Activated CD4-positive, alpha-beta memory T cell treated with anti-CD3 and anti-CD28 coated beads for 36 hours (primary cell): ENCODE data around the gene GLYAT. TPM values are rescaled to one million over a fixed set of nuclear protein-coding genes. Genes with fewer than 3 reads are reported as not detected.

Source experiments
- CTCF ChIA-PET: fragments of 350-600 bp; sonication (Branson Sonifier 250); formaldehyde crosslinking; loops from one replicate; lab custom pipeline; 2021; ENCODE audit warnings: antibody characterized with exemption, inconsistent platforms; lab: Charles Lee
- POLR2A ChIA-PET: fragments of 350-600 bp; sonication (Branson Sonifier 250); formaldehyde crosslinking; loops from one replicate; lab custom pipeline; 2021; ENCODE audit warnings: antibody characterized with exemption; lab: Charles Lee
- DNase-seq: peaks from one replicate; pipeline ENCODE4 v3.0.0-alpha.2; 2020
- H3K27ac Mint-ChIP-seq: one replicate; pipeline ENCODE4 v1.8.0; 2021; ENCODE audit warnings: mixed read lengths
- H3K27me3 Mint-ChIP-seq: one replicate; pipeline ENCODE4 v1.8.0; 2021; ENCODE audit warnings: mixed read lengths
- H3K36me3 Mint-ChIP-seq: one replicate; pipeline ENCODE4 v1.8.0; 2021; ENCODE audit warnings: mixed read lengths
- H3K4me1 Mint-ChIP-seq: one replicate; pipeline ENCODE4 v1.8.0; 2021; ENCODE audit warnings: low read depth, mixed read lengths
- H3K4me3 Mint-ChIP-seq: one replicate; pipeline ENCODE4 v1.8.0; 2021; ENCODE audit warnings: mild to moderate bottlenecking, mixed read lengths
- H3K9me3 Mint-ChIP-seq: one replicate; pipeline ENCODE4 v1.8.0; 2021; ENCODE audit warnings: mixed read lengths
- intact Hi-C: fragments of 100-400 bp; cut with micrococcal nuclease; formaldehyde crosslinking; loops from one replicate; pipeline ENCODE4 v1.15.1; 2023
- total RNA-seq, 2 experiments: library from RNA; stranded (reverse); gene quantifications; one replicate each; pipeline ENCODE4 v1.2.3, GENCODE V29; 2021

GLYAT gene
- total RNA-seq, 2 experiments from 2014 or later, result not detected

DNA sequence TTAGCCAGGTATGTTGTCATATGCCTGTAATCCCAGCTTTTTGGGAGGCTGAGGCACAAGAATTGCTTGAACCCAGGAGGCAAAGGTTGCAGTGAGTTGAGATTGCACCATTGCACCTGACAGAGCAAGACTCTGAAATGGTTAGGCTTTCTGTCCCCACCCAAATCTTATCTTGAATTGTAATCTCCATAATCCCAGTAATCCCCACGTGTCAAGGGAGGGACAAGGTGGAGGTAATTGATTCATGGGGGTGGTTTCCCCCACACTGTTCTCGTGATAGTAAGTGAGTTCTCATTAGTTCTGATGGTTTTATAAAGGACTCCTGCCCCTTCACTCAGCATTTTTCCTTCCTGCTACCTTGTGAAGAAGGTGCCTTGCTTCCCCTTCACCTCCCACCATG is 37.6 kb upstream of the GLYAT start:
- DNase-seq, result no peak
- intact Hi-C loops, result no loop called here
- ChIA-PET POLR2A (no interaction called here), CTCF (no interaction called here)
- Mint-ChIP-seq H3K4me1 (peaks cover 6% of the 10 kb centered on the region), H3K27ac (no peak overlapping the region), H3K9me3 (no peaks in the 10 kb centered on the region), H3K27me3 (peaks cover 22% of the 10 kb centered on the region), H3K36me3 (no peaks in the 10 kb centered on the region), H3K4me3 (no peak overlapping the region)

GRCh38 chr11:58768137-58768536 is 36.4 kb upstream of the GLYAT start:
- Mint-ChIP-seq H3K27ac (no peak overlapping the region), H3K4me3 (no peak overlapping the region), H3K36me3 (no peaks in the 10 kb centered on the region), H3K9me3 (no peaks in the 10 kb centered on the region), H3K4me1 (peaks cover 6% of the 10 kb centered on the region), H3K27me3 (peaks cover 20% of the 10 kb centered on the region)
- POLR2A ChIA-PET, result no interaction called here
- no peak for DNase-seq
- CTCF ChIA-PET, result interaction anchor here (0.6 kb wide), 1 partner anchor 8 kb away, joined by 3 read pairs; no protein-coding TSS in a partner anchor
- intact Hi-C loops, result no loop called here

DNA sequence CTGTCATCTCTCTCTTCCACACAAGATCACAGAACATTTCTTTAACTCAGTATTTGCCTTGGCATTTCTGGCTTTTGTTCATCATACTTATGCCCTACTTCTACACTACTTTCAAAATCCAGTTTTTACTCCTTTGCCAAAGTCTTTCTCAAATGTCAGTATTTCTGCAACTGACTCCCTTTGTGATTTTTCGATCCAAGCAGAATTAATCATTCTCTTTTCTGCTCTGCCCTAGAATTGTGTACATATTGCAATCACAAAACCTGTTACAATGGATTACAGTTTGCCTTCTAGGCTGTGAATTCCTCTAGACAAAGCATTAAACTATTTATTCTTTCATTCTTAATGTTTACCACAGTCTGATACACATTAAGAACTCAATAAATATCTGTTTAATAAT is 33.3 kb upstream of the GLYAT start:
- ChIA-PET POLR2A (no interaction called here), CTCF (no interaction called here)
- Mint-ChIP-seq H3K27me3 (peaks cover 13% of the 10 kb centered on the region), H3K4me1 (no peaks in the 10 kb centered on the region), H3K27ac (no peak overlapping the region), H3K36me3 (no peaks in the 10 kb centered on the region), H3K9me3 (no peaks in the 10 kb centered on the region), H3K4me3 (no peak overlapping the region)
- intact Hi-C loops, result no loop called here
- no peak for DNase-seq

DNA sequence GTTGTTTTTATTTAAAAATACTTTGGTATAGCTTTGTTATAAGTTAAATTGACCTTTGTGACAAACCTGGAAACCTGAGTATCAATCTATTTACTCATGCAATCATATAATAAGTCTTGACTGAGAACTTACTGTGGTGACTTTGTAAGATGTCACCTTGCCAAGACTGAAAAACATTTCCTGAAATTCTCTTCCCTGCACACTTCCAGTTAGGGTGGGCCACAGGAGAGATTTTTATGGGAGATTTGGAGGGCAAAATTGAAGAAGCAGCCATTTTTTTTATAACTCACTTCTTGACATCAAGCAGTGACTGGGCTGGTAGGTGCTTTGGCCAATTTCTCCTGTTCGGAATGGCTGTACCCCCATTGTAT is 31.4 kb upstream of the GLYAT start:
- no peak for DNase-seq
- Mint-ChIP-seq H3K27ac (no peak overlapping the region), H3K4me1 (no peaks in the 10 kb centered on the region), H3K4me3 (no peak overlapping the region), H3K27me3 (peaks cover 13% of the 10 kb centered on the region), H3K36me3 (no peaks in the 10 kb centered on the region), H3K9me3 (no peaks in the 10 kb centered on the region)
- CTCF ChIA-PET, result no interaction called here
- intact Hi-C loops, result no loop called here
- POLR2A ChIA-PET, result no interaction called here

- ChIA-PET POLR2A (no interaction called here), CTCF (no interaction called here)
- no peak overlapping the region for H3K4me3 Mint-ChIP-seq
- DNase-seq, result no peak
- no peak overlapping the region for H3K27ac Mint-ChIP-seq
- H3K36me3 Mint-ChIP-seq, result no peaks in the 10 kb centered on the region
- H3K4me1 Mint-ChIP-seq, result no peaks in the 10 kb centered on the region
- H3K27me3 Mint-ChIP-seq, result peaks cover 13% of the 10 kb centered on the region
- intact Hi-C loops, result no loop called here
- H3K9me3 Mint-ChIP-seq, result no peaks in the 10 kb centered on the region
Observed at GRCh38 chr11:58762284-58763119, 30.8 kb upstream of the GLYAT start.

DNA sequence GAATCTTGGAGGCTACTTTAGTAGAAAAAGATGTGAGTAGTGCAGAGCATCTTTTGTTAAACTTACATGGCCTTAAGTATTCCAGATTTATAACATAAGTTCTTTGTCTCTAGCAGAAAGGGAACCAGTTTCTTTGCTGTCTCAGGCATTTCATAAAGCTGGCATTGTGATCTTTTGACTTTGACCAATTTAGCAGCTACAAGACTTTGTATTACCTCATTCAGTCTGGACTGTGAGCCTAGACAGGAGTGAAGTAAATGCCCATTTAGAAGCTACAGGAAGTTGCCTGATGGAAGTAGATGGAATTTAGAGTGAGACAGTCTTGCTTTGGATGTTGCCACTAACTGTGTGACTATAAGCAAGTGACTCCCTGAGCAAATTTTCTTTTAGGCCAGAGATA is 25.7 kb upstream of the GLYAT start:
- ChIA-PET CTCF (no interaction called here), POLR2A (no interaction called here)
- Mint-ChIP-seq H3K27ac (no peak overlapping the region), H3K27me3 (peaks cover under 1% of the 10 kb centered on the region), H3K4me1 (no peaks in the 10 kb centered on the region), H3K9me3 (peaks cover 4% of the 10 kb centered on the region), H3K36me3 (no peaks in the 10 kb centered on the region), H3K4me3 (no peak overlapping the region)
- no peak for DNase-seq
- intact Hi-C loops, result no loop called here

DNA sequence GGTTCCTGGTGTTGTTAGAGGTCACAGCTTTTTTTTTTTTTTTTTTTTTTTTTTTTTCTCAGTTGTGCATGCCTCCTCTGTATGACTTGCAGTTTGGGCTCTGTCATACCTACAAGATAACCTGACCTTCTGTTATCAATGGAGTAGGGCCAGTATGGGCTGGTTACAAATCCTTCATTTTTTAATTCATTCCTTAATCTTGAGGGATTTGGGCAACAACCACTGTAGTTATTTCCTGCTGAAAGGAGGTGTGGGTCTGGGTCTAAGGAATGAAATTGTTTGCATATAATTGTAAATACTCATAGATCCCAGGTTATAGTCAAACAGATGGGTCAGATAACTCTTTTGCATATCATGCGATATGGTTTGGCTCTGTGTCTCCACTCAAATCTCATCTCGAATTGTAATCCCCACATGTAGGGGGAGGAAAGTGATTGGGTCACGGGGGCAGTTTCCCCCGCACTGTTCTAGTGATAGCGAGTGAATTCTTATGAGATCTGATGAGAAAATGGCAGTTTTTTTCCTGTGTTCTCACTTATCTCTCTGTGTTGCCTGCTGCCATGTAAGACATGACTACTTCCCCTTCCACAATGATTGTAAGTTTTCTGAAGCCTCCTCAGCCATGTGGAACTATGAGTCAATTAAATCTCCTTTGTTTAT is 14.1 kb upstream of the GLYAT start:
- Mint-ChIP-seq H3K4me3 (no peak overlapping the region), H3K4me1 (no peaks in the 10 kb centered on the region), H3K27me3 (peaks cover 19% of the 10 kb centered on the region), H3K9me3 (peaks cover 14% of the 10 kb centered on the region), H3K27ac (no peak overlapping the region), H3K36me3 (peaks cover 5% of the 10 kb centered on the region)
- no peak for DNase-seq
- ChIA-PET POLR2A (no interaction called here), CTCF (no interaction called here)
- intact Hi-C loops, result no loop called here

DNA sequence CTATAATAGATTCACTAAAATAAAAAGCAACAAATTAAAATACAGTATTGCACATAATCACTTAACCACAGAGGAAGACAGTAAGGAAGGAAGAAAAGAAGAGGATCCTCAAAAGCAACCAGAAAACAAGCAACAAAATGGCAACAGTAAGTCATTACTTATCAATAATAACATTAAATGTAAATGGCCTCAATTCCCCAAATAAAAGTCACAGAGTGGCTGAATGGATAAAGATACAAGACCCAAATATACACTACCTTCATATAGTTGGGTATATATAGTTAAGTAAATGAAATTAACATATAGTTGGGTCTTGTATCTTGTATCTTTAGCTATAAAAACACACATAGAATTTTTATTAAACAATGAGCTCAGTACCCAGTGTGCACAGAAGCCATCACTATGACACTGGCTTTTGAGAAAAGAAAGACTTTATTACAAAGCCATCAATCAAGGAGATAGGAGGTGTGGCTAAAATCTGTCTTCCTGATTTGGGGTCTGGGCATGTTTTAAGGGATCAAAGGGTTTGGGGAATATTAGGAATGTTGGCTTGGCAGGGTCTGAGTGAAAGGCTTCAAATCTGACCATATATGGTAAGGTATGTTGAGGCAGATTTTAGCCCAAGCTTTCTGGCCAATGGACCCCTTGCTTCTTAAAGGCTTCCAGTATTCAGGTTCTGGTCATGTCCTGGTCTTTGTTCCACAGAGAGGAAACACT is 13.4 kb upstream of the GLYAT start:
- DNase-seq, result no peak
- intact Hi-C loops, result no loop called here
- POLR2A ChIA-PET, result no interaction called here
- Mint-ChIP-seq H3K4me3 (no peak overlapping the region), H3K4me1 (no peaks in the 10 kb centered on the region), H3K27ac (no peak overlapping the region), H3K27me3 (peaks cover 20% of the 10 kb centered on the region), H3K9me3 (peaks cover 17% of the 10 kb centered on the region), H3K36me3 (peaks cover 6% of the 10 kb centered on the region)
- CTCF ChIA-PET, result no interaction called here

GRCh38 chr11:58742981-58743880 is 11.5 kb upstream of the GLYAT start:
- ChIA-PET CTCF (no interaction called here), POLR2A (no interaction called here)
- no peaks in the 10 kb centered on the region for H3K4me1 Mint-ChIP-seq
- no peak overlapping the region for H3K4me3 Mint-ChIP-seq
- no peak overlapping the region for H3K27ac Mint-ChIP-seq
- intact Hi-C loops, result no loop called here
- H3K36me3 Mint-ChIP-seq, result peaks cover 6% of the 10 kb centered on the region
- peaks cover 13% of the 10 kb centered on the region for H3K27me3 Mint-ChIP-seq
- H3K9me3 Mint-ChIP-seq, result peaks cover 17% of the 10 kb centered on the region
- DNase-seq, result no peak

- intact Hi-C loops, result no loop called here
- no peaks in the 10 kb centered on the region for H3K4me1 Mint-ChIP-seq
- CTCF ChIA-PET, result no interaction called here
Observed at GRCh38 chr11:58742140-58742539, 10.4 kb upstream of the GLYAT start.

DNA sequence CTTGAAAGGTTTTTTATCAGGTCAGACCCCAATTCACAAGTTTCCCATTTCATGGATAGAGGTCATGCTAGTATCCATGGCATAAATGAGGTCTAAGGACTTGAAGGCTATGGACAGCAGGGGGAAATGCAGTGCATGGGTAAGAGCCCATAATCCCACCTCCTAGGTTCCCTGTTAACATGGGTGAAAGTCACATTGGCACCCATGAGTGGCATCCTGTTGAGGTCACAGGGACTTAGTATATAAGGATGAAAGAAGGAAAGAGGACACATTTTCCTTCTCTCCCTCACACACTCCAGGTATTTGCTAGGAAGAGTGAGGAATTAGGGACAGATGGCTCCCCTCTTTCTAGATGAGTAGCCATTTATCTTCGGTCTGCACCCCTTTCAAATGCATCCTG is 9.4 kb upstream of the GLYAT start:
- H3K4me3 Mint-ChIP-seq, result no peak overlapping the region
- ChIA-PET POLR2A (no interaction called here), CTCF (no interaction called here)

More at GRCh38 chr11:58742140-58742539, 10.4 kb upstream of the GLYAT start:
- H3K36me3 Mint-ChIP-seq, result peaks cover 6% of the 10 kb centered on the region
- H3K9me3 Mint-ChIP-seq, result peaks cover 17% of the 10 kb centered on the region
- POLR2A ChIA-PET, result no interaction called here
- H3K4me3 Mint-ChIP-seq, result no peak overlapping the region
- H3K27me3 Mint-ChIP-seq, result peaks cover 11% of the 10 kb centered on the region
- DNase-seq, result no peak
- H3K27ac Mint-ChIP-seq, result no peak overlapping the region

GRCh38 chr11:58740447-58740846 is 8.7 kb upstream of the GLYAT start:
- CTCF ChIA-PET, result no interaction called here
- intact Hi-C loops, result no loop called here
- DNase-seq, result no peak
- POLR2A ChIA-PET, result no interaction called here
- Mint-ChIP-seq H3K27me3 (peaks cover 10% of the 10 kb centered on the region), H3K36me3 (peaks cover 6% of the 10 kb centered on the region), H3K4me3 (no peak overlapping the region), H3K9me3 (peaks cover 17% of the 10 kb centered on the region), H3K27ac (no peak overlapping the region), H3K4me1 (no peaks in the 10 kb centered on the region)

More for the DNA sequence above, 9.4 kb upstream of the GLYAT start:
- H3K27ac Mint-ChIP-seq, result no peak overlapping the region
- no peak for DNase-seq
- no peaks in the 10 kb centered on the region for H3K4me1 Mint-ChIP-seq
- H3K36me3 Mint-ChIP-seq, result peaks cover 6% of the 10 kb centered on the region
- H3K9me3 Mint-ChIP-seq, result peaks cover 17% of the 10 kb centered on the region
- H3K27me3 Mint-ChIP-seq, result peaks cover 9% of the 10 kb centered on the region
- intact Hi-C loops, result no loop called here
